ENCODE results near the gene LYG1.

The LYG1 gene

GRCh38 chr2:99275882-99276281, 25.1 kb downstream of the LYG1 start:
- DNase-seq (ENCODE audit: low read depth in 2 of 2): no peak

GRCh38 chr2:99261242-99261641, 39.8 kb downstream of the LYG1 start:
- no peak for DNase-seq (ENCODE audit: low read depth in 2 of 2)

- DNase-seq (ENCODE audit: low read depth in 2 of 2): no peak
Measured at GRCh38 chr2:99260184-99260583, 40.8 kb downstream of the LYG1 start.

GRCh38 chr2:99259465-99259864, 41.5 kb downstream of the LYG1 start:
- DNase-seq (ENCODE audit: low read depth in 2 of 2): no peak

GRCh38 chr2:99256677-99257076, 44.3 kb downstream of the LYG1 start:
- no peak for DNase-seq (ENCODE audit: low read depth in 2 of 2)

GRCh38 chr2:99255491-99256318, 45.3 kb downstream of the LYG1 start, which contains the start of gene LYG2:
Gene LYG2, minus strand, starts transcription at chr2:99255666. Its CDS starts 1,406 bp downstream, at chr2:99254260.
- DNase-seq (ENCODE audit: low read depth in 2 of 2): no peak

GRCh38 chr2:99249951-99250350, 51.0 kb downstream of the LYG1 start:
- DNase-seq (ENCODE audit: low read depth in 2 of 2): no peak

GRCh38 chr2:99242151-99242550, 58.8 kb downstream of the LYG1 start:
- no peak for DNase-seq (ENCODE audit: low read depth in 2 of 2)

- DNase-seq (ENCODE audit: low read depth in 2 of 2): no peak
Measured at GRCh38 chr2:99240431-99240830, 60.6 kb downstream of the LYG1 start.

- DNase-seq (ENCODE audit: low read depth in 2 of 2): no peak
Measured at GRCh38 chr2:99238599-99238998, 62.4 kb downstream of the LYG1 start.
